ENCODE measurements around the gene SPART. TPM values are rescaled to one million over a fixed set of nuclear protein-coding genes. Genes with fewer than 3 reads are reported as not detected.
A peak's percentile ranks its signal among the peaks of the same experiment; 100 is the strongest.
"Not testable (repeated sequence)": the region's sequence is repeated elsewhere in the genome, so short reads cannot be mapped to it uniquely, and the experiment has no call there.

Gene SPART
- total and polyA plus RNA-seq, 9 donors, result 51.7 to 78.7 (median 71.3) TPM

GRCh38 chr13:36342715-36343114 lies 3.5 kb downstream of the SPART start:
- Histone ChIP-seq H3K4me3 (ENCODE audit: low read length) (no peak overlapping the region), H3K36me3 (ENCODE audit: control insufficient read depth, insufficient read depth, low read length) (no peaks in the 10 kb centered on the region), H3K27me3 (ENCODE audit: control insufficient read depth, insufficient read depth, low read length) (no peaks in the 10 kb centered on the region), H3K9me3 (replicated peaks; ENCODE audit: control insufficient read depth, low read depth, low read length) (no peaks in the 10 kb centered on the region), H3K27ac (ENCODE audit: low read length) (no peak overlapping the region), H3K4me1 (ENCODE audit: control insufficient read depth, insufficient read depth, low read length) (peaks cover 8% of the 10 kb centered on the region)
- no peak for DNase-seq
- 100% methylated on average over 1 of the region's 2 CpGs for WGBS (ENCODE audit: insufficient coverage)

- Histone ChIP-seq H3K4me1 (ENCODE audit: control insufficient read depth, insufficient read depth, low read length) (peaks cover 4% of the 10 kb centered on the region), H3K36me3 (ENCODE audit: control insufficient read depth, insufficient read depth, low read length) (no peaks in the 10 kb centered on the region), H3K27ac (ENCODE audit: low read length) (no peak overlapping the region), H3K27me3 (ENCODE audit: control insufficient read depth, insufficient read depth, low read length) (no peaks in the 10 kb centered on the region), H3K9me3 (replicated peaks; ENCODE audit: control insufficient read depth, low read depth, low read length) (no peaks in the 10 kb centered on the region), H3K4me3 (ENCODE audit: low read length) (no peak overlapping the region)
- DNase-seq, result no peak
- whole genome bisulfite sequencing (ENCODE audit: insufficient coverage), result 100% methylated on average over 1 of the region's 1 CpG
Measured at GRCh38 chr13:36341718-36342117, 4.5 kb downstream of the SPART start.

- Histone ChIP-seq H3K27me3 (ENCODE audit: control insufficient read depth, insufficient read depth, low read length) (no peaks in the 10 kb centered on the region), H3K27ac (ENCODE audit: low read length) (no peak overlapping the region), H3K9me3 (replicated peaks; ENCODE audit: control insufficient read depth, low read depth, low read length) (no peaks in the 10 kb centered on the region), H3K36me3 (ENCODE audit: control insufficient read depth, insufficient read depth, low read length) (peaks cover 6% of the 10 kb centered on the region), H3K4me1 (ENCODE audit: control insufficient read depth, insufficient read depth, low read length) (peaks cover 2% of the 10 kb centered on the region), H3K4me3 (ENCODE audit: low read length) (no peak overlapping the region)
- WGBS (ENCODE audit: insufficient coverage), result 100% methylated on average over 1 of the region's 4 CpGs
- DNase-seq, result no peak
Measured at GRCh38 chr13:36339600-36340155, 6.5 kb downstream of the SPART start.

- peak; percentile 57 for DNase-seq
- Histone ChIP-seq H3K27me3 (ENCODE audit: control insufficient read depth, insufficient read depth, low read length) (no peaks in the 10 kb centered on the region), H3K27ac (ENCODE audit: low read length) (no peak overlapping the region), H3K36me3 (ENCODE audit: control insufficient read depth, insufficient read depth, low read length) (peaks cover 6% of the 10 kb centered on the region), H3K4me1 (ENCODE audit: control insufficient read depth, insufficient read depth, low read length) (peaks cover 2% of the 10 kb centered on the region), H3K9me3 (replicated peaks; ENCODE audit: control insufficient read depth, low read depth, low read length) (no peaks in the 10 kb centered on the region), H3K4me3 (ENCODE audit: low read length) (no peak overlapping the region)
- WGBS (ENCODE audit: insufficient coverage), result no CpG with 5 or more reads among the region's 3 CpGs
Measured at GRCh38 chr13:36337938-36338641, 8.1 kb downstream of the SPART start.

- Histone ChIP-seq H3K4me1 (ENCODE audit: control insufficient read depth, insufficient read depth, low read length) (no peaks in the 10 kb centered on the region), H3K27me3 (ENCODE audit: control insufficient read depth, insufficient read depth, low read length) (no peaks in the 10 kb centered on the region), H3K36me3 (ENCODE audit: control insufficient read depth, insufficient read depth, low read length) (peaks cover 20% of the 10 kb centered on the region), H3K9me3 (replicated peaks; ENCODE audit: control insufficient read depth, low read depth, low read length) (no peaks in the 10 kb centered on the region), H3K4me3 (ENCODE audit: low read length) (no peak overlapping the region), H3K27ac (ENCODE audit: low read length) (no peak overlapping the region)
- DNase-seq, result no peak
Measured at GRCh38 chr13:36332986-36333385, 13.2 kb downstream of the SPART start.

- not testable (repeated sequence) for DNase-seq; H3K4me1 ChIP-seq (ENCODE audit: control insufficient read depth, insufficient read depth, low read length); H3K27me3 ChIP-seq (ENCODE audit: control insufficient read depth, insufficient read depth, low read length); H3K4me3 ChIP-seq (ENCODE audit: low read length); H3K27ac ChIP-seq (ENCODE audit: low read length); H3K9me3 ChIP-seq (replicated peaks; ENCODE audit: control insufficient read depth, low read depth, low read length)
- H3K36me3 ChIP-seq (ENCODE audit: control insufficient read depth, insufficient read depth, low read length), result peaks cover 20% of the 10 kb centered on the region
Measured at GRCh38 chr13:36332255-36332654, 13.9 kb downstream of the SPART start.

- H3K9me3 ChIP-seq (replicated peaks; ENCODE audit: control insufficient read depth, low read depth, low read length), result no peaks in the 10 kb centered on the region
Measured at GRCh38 chr13:36331280-36331679, 14.9 kb downstream of the SPART start.

GRCh38 chr13:36329361-36329760 lies 16.8 kb downstream of the SPART start:
- no peak overlapping the region for H3K4me3 ChIP-seq (ENCODE audit: low read length)
- peak; percentile 37 for DNase-seq
- WGBS (ENCODE audit: insufficient coverage), result no CpG with 5 or more reads among the region's 4 CpGs
- no peaks in the 10 kb centered on the region for H3K4me1 ChIP-seq (ENCODE audit: control insufficient read depth, insufficient read depth, low read length)
- H3K9me3 ChIP-seq (replicated peaks; ENCODE audit: control insufficient read depth, low read depth, low read length), result no peaks in the 10 kb centered on the region
- no peak overlapping the region for H3K27ac ChIP-seq (ENCODE audit: low read length)
- H3K27me3 ChIP-seq (ENCODE audit: control insufficient read depth, insufficient read depth, low read length), result no peaks in the 10 kb centered on the region
- H3K36me3 ChIP-seq (ENCODE audit: control insufficient read depth, insufficient read depth, low read length), result peaks cover 20% of the 10 kb centered on the region

More at GRCh38 chr13:36331280-36331679, 14.9 kb downstream of the SPART start:
- no peaks in the 10 kb centered on the region for H3K27me3 ChIP-seq (ENCODE audit: control insufficient read depth, insufficient read depth, low read length)
- H3K4me1 ChIP-seq (ENCODE audit: control insufficient read depth, insufficient read depth, low read length), result no peaks in the 10 kb centered on the region
- no CpG with 5 or more reads among the region's 4 CpGs for WGBS (ENCODE audit: insufficient coverage)
- no peak overlapping the region for H3K27ac ChIP-seq (ENCODE audit: low read length)
- DNase-seq, result no peak
- H3K4me3 ChIP-seq (ENCODE audit: low read length), result no peak overlapping the region
- H3K36me3 ChIP-seq (ENCODE audit: control insufficient read depth, insufficient read depth, low read length), result peaks cover 20% of the 10 kb centered on the region

- Histone ChIP-seq H3K4me1 (ENCODE audit: control insufficient read depth, insufficient read depth, low read length) (no peaks in the 10 kb centered on the region), H3K9me3 (replicated peaks; ENCODE audit: control insufficient read depth, low read depth, low read length) (no peaks in the 10 kb centered on the region), H3K27ac (ENCODE audit: low read length) (no peak overlapping the region), H3K4me3 (ENCODE audit: low read length) (no peak overlapping the region), H3K27me3 (ENCODE audit: control insufficient read depth, insufficient read depth, low read length) (no peaks in the 10 kb centered on the region), H3K36me3 (ENCODE audit: control insufficient read depth, insufficient read depth, low read length) (peaks cover 25% of the 10 kb centered on the region)
- no peak for DNase-seq
- WGBS (ENCODE audit: insufficient coverage), result 100% methylated on average over 1 of the region's 2 CpGs
Measured at GRCh38 chr13:36328821-36329220, 17.4 kb downstream of the SPART start.

- H3K27ac ChIP-seq (ENCODE audit: low read length), result no peak overlapping the region
- H3K4me3 ChIP-seq (ENCODE audit: low read length), result no peak overlapping the region
- peaks cover 30% of the 10 kb centered on the region for H3K36me3 ChIP-seq (ENCODE audit: control insufficient read depth, insufficient read depth, low read length)
- H3K27me3 ChIP-seq (ENCODE audit: control insufficient read depth, insufficient read depth, low read length), result no peaks in the 10 kb centered on the region
- WGBS (ENCODE audit: insufficient coverage), result no CpG with 5 or more reads among the region's 1 CpG
- no peaks in the 10 kb centered on the region for H3K9me3 ChIP-seq (replicated peaks; ENCODE audit: control insufficient read depth, low read depth, low read length)
- H3K4me1 ChIP-seq (ENCODE audit: control insufficient read depth, insufficient read depth, low read length), result no peaks in the 10 kb centered on the region
- DNase-seq, result no peak
Measured at GRCh38 chr13:36325912-36326311, 20.3 kb downstream of the SPART start.

All from muscle of leg (tissue), 11 donors.